HG03521 (cell line): Measurements from ENCODE around the gene RBMS1.
"Not testable (repeated sequence)": the region's sequence is repeated elsewhere in the genome, so short reads cannot be mapped to it uniquely, and the experiment has no call there.

Experiments
- ATAC-seq: cut with Tn5 transposase; IDR thresholded peaks from one replicate; pipeline ENCODE4 v1.9.1; 2021; ENCODE audit warnings: mild to moderate bottlenecking, moderate library complexity; ENCODE audit not compliant: unreplicated experiment

Gene RBMS1

GRCh38 chr2:160472839-160473251 lies 20.8 kb downstream of the RBMS1 start:
- no peak for ATAC-seq

DNA sequence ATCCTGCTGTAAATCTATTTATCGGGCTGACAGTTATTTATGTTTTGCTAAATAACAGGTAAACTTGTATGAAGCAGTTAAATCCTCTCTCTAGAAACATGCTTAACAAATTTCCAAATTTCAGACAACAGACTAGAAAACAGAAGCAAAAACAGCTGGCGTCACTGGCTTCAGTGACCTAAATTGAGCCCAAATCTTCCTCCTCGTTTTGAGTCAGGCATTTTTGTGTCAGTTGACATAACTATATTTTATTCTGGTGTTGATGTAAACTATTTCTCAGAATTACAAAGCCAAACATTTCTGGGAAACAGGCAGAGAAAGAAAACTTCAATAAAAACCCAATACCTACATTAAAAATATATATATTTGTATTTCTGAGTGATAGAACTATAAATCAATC lies 21.7 kb downstream of the RBMS1 start:
- no peak for ATAC-seq

GRCh38 chr2:160469621-160470204 lies 23.9 kb downstream of the RBMS1 start:
- no peak for ATAC-seq

GRCh38 chr2:160469164-160469563 lies 24.4 kb downstream of the RBMS1 start:
- ATAC-seq = no peak

DNA sequence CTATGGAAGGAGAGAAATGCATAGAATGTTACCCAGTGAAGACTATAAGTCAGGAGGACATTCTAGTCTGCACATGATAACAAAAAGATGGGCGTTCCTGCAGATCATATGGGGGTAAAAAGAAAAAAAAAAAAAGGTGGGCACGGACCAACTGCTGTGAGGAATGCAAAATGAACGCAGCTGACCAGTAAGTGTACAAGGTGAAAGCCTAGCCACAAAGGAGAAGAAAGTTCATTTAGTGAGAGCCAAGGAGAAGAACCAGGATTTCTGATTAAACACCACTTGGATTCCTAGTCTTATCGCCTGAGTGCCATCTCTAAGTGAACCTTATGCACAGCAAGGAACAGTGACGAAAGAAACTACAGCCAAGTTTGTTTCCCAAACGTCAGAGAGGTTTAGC lies 26.5 kb downstream of the RBMS1 start:
- no peak for ATAC-seq

GRCh38 chr2:160465406-160465805 lies 28.2 kb downstream of the RBMS1 start:
- no peak for ATAC-seq

GRCh38 chr2:160465002-160465401 lies 28.6 kb downstream of the RBMS1 start:
- no peak for ATAC-seq

GRCh38 chr2:160464017-160464416 lies 29.6 kb downstream of the RBMS1 start:
- no peak for ATAC-seq

DNA sequence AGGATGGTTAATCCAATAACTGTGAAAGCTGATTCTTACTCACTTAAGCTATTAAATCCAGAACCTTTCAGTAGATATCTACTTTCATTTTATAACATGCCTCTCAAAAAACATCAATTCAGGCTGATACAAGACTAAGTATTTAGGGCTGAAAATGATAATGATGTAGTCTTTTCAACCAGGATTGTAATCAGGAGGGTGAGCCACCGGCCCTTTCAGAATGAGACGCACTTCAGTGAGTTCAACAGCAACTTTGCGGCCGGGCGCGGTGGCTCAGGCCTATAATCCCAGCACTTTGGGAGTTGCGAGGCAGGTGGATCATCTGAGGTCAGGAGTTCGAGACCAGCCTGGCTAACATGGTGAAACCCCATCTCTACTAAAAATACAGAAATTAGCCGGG lies 30.4 kb downstream of the RBMS1 start:
- ATAC-seq = no peak

GRCh38 chr2:160460333-160460731 lies 33.3 kb downstream of the RBMS1 start:
- ATAC-seq = no peak

- ATAC-seq = no peak
Measured at GRCh38 chr2:160459538-160460332, 33.9 kb downstream of the RBMS1 start.

GRCh38 chr2:160458718-160459453 lies 34.7 kb downstream of the RBMS1 start:
- ATAC-seq = no peak

DNA sequence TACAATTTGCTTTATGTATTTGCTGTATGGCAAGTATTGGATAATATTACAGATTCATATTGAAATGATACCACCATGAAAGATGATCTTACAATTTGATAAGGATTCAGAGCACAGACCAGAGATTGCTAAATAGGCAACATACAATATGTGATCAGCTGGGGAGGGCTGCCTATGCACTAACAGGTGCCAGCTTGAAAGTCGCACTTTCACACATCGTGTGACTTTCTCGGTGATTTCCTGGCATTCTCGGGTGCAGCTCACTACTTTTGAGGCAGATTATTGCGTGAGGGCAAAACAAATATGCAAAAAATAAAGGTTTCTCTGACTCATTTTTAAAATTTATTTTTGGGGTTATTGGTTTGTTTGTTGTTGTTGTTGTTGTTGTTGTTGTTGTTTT lies 36.0 kb downstream of the RBMS1 start:
- no peak for ATAC-seq

GRCh38 chr2:160454070-160454797 lies 39.4 kb downstream of the RBMS1 start:
- ATAC-seq = no peak

DNA sequence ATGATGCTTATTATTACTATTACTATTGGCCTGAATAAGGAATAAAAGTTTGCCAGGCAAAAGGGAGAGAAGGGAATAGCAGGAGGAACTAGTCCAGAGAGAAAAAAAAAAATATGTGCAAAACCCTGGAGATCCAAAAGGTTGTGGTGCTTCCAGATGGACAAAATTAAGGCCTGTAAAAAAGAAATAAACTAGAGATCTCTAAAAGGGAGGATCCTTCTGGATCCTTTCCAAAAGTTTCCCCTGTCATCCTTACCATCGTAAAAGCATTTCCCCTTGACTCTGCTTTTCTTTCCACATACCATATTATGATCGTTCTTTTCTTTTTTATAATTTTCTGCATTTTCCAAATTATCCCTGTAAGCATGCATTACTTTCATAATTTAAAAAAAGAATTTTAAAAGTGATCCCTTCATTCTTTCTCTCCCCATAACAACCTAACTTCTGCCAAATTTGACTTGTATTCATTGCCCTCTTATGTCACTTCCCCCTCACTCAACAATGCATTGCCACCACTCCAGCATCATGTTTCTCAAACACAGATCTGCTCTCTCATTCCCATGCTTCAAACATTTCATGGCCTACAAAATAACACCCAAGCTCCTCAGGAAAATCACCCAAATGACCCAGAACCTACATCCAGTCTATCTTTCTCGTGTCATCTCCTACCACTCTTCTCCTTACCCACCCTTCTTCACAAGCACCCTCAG lies 40.3 kb downstream of the RBMS1 start:
- no peak for ATAC-seq

- no peak for ATAC-seq
Measured at GRCh38 chr2:160450486-160450885, 43.1 kb downstream of the RBMS1 start.

GRCh38 chr2:160448821-160449220 lies 44.8 kb downstream of the RBMS1 start:
- not testable (repeated sequence) for ATAC-seq

DNA sequence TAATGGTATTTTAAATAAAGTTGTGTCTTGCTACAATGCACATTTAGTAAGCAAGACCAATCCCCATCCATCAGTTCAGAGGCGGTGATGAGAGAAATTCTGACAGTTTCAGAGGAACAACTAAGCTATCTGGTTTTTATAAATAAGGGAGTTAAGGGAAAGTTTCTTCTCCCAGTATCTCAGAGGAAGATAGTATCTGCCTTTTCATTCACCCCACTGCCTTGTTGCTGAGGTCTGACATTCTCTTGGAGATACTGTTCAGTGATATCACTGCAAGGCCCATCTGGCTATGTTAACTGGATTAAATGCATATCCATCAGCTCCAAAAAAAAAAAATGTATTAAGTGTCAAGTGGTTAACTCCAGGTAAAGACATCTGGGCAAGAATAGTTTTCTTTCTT lies 47.9 kb downstream of the RBMS1 start:
- ATAC-seq = no peak

GRCh38 chr2:160442603-160443002 lies 51.0 kb downstream of the RBMS1 start:
- ATAC-seq = no peak

GRCh38 chr2:160440888-160441287 lies 52.7 kb downstream of the RBMS1 start:
- ATAC-seq = no peak

- not testable (repeated sequence) for ATAC-seq
Measured at GRCh38 chr2:160439038-160439437, 54.6 kb downstream of the RBMS1 start.
